Upper lobe of left lung (tissue), 6 donors: ENCODE data around the gene MYNN. TPM values are rescaled to one million over a fixed set of nuclear protein-coding genes. Genes with fewer than 3 reads are reported as not detected.

Experiments used
- ATAC-seq, 2 donors: fragments of 200-7000 bp; cut with Tn5 transposase; one replicate each; pipeline ENCODE4 v1.9.1; 2022; ENCODE audit warnings: mild to moderate bottlenecking in 2 of 2, moderate library complexity in 2 of 2; ENCODE audit not compliant: low FRiP score in 2 of 2
- DNase-seq, 2 donors: peaks; one replicate each; pipeline ENCODE4 v3.0.0-alpha.2; 2019 to 2020
- H3K27ac ChIP-seq, 4 donors: fragments of 200-600 bp; sonication (generic); one replicate each; pipeline ENCODE4 v1.5.1; 2016 to 2019
- H3K27me3 ChIP-seq, 4 donors: fragments of 200-600 bp; sonication (generic); one replicate each; pipeline ENCODE4 v1.5.1; 2017 to 2019
- H3K36me3 ChIP-seq, 4 donors: fragments of 200-600 bp; sonication (generic); one replicate each; pipeline ENCODE4 v1.5.1; 2016 to 2019
- H3K4me1 ChIP-seq, 4 donors: fragments of 200-600 bp; sonication (generic); one replicate each; pipeline ENCODE4 v1.5.1; 2018 to 2019
- H3K4me3 ChIP-seq, 4 donors: fragments of 200-600 bp; sonication (generic); one replicate each; pipeline ENCODE4 v1.5.1; 2017 to 2019; ENCODE audit warnings: mild to moderate bottlenecking in 2 of 4, moderate library complexity in 1 of 4
- H3K9me3 ChIP-seq, 4 donors: fragments of 200-600 bp; sonication (generic); one replicate each; pipeline ENCODE4 v1.5.1; 2018 to 2019
- CTCF ChIP-seq, 6 experiments: fragments of 450-650 bp in 4 of 6; fragments of 200-600 bp in 2 of 6; sonication (generic) in 2 of 6; IDR thresholded peaks; one replicate each; pipeline ENCODE4 v1.5.1; 2016 to 2019; ENCODE audit warnings: antibody characterized with exemption in 6 of 6
- EP300 ChIP-seq, 4 donors: sonication (generic); formaldehyde crosslinking; IDR thresholded peaks; one replicate each; pipeline ENCODE4 v1.5.1; 2017; ENCODE audit warnings: antibody characterized with exemption in 4 of 4, control low read depth in 2 of 4
- POLR2A ChIP-seq, 4 donors: fragments of 450-650 bp; IDR thresholded peaks; one replicate each; pipeline ENCODE4 v1.5.1; 2016 to 2017; ENCODE audit warnings: antibody characterized with exemption in 4 of 4, mild to moderate bottlenecking in 2 of 4
- POLR2AphosphoS5 ChIP-seq, 2 donors: sonication (generic); formaldehyde crosslinking; IDR thresholded peaks; one replicate each; pipeline ENCODE4 v1.5.1; 2017; ENCODE audit warnings: antibody characterized with exemption in 2 of 2
- WGBS, 2 donors: methylation state at CpG; one replicate each; pipeline ENCODE4 v1.1.5; 2017 to 2018; 5-methylcytosine and 5-hydroxymethylcytosine counted together
- total RNA-seq, 6 donors: library from RNA; depleted of rRNA in 4 of 6; stranded (reverse); fragments of >200 nt in 4 of 6; gene quantifications; one replicate each; pipeline versions ENCODE4 v1.1.0 to v1.2.1, GENCODE V29; 2016 to 2021
- donor health status: DM: no; HTN: no; CAD: no; lungs with moderate emphysema.
- donor health status: DM: no; HTN: yes; CAD: no; lungs with severe emphysema.

Gene MYNN
- total RNA-seq, 6 donors from 2014 or later, result 2.3 to 22.5 (median 10.9) TPM

- Histone ChIP-seq H3K27ac (no peak overlapping the region), H3K4me1 (peaks cover 0 to 4% (median 0%) of the 10 kb centered on the region in 4 donors), H3K9me3 (no peaks in the 10 kb centered on the region), H3K4me3 (no peak overlapping the region), H3K27me3 (no peaks in the 10 kb centered on the region), H3K36me3 (no peaks in the 10 kb centered on the region)
- no peak for TF ChIP-seq POLR2A (IDR thresholded peaks at IDR 0.05)
- no peak for TF ChIP-seq POLR2AphosphoS5 (IDR thresholded peaks at IDR 0.05)
- no peak for TF ChIP-seq EP300 (IDR thresholded peaks at IDR 0.05)
- no peak for TF ChIP-seq CTCF (IDR thresholded peaks at IDR 0.05)
- ATAC-seq, result no peak
- DNase-seq, result no peak
- WGBS, 2 donors, result 46 to 49% methylated on average over 5 of the region's 5 CpGs
Observed at GRCh38 chr3:169758359-169758994, 14.7 kb upstream of the MYNN start.

DNA sequence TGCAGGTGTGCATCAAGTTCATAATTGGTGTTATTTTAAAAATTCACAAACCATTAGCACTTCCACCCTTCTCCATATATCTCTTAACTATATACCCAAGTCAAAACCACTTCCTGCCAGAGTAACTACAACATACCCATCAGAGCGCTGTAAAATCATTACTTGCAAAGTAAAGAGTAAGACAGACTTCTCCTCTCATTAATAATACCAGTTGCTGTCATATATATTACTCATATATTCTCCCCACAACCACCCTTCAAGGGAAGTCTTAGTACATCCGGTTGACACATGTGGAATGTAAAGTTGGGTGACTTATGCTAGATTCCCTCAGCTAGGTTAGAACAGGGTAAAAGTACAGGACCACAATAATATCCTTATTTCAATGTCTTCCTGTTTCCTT, 13.9 kb upstream of the MYNN start:
- no peak for ATAC-seq
- TF ChIP-seq POLR2AphosphoS5 (IDR thresholded peaks at IDR 0.05), result no peak
- no peak for TF ChIP-seq POLR2A (IDR thresholded peaks at IDR 0.05)
- no peak for TF ChIP-seq CTCF (IDR thresholded peaks at IDR 0.05)
- TF ChIP-seq EP300 (IDR thresholded peaks at IDR 0.05), result no peak

DNA sequence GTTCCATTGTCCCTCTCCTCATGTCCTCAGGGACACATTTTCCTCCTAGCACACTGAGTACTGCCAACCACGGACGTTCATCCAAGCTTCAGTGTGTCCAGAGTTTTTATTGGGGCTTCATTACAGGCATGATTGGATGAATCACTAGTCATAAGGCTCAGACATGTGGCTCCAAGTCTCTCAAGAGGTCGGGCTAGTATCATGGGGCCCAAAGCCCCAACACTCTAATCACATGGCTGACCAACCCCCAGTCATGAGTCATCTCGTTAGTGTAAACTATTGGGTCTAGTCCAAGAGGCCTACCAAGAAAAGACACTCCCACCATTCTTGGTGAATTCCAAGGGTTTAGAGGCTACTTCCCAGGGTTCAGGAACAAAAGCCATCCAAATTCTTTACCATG, 12.7 kb upstream of the MYNN start:
- ATAC-seq (no peak), DNase-seq (no peak)
- Histone ChIP-seq H3K27me3 (no peaks in the 10 kb centered on the region), H3K27ac (no peak overlapping the region), H3K36me3 (no peaks in the 10 kb centered on the region), H3K4me3 (no peak overlapping the region), H3K4me1 (peaks cover 0 to 9% (median 5%) of the 10 kb centered on the region in 4 donors), H3K9me3 (no peaks in the 10 kb centered on the region)
- TF ChIP-seq EP300 (IDR thresholded peaks at IDR 0.05), result no peak
- TF ChIP-seq POLR2A (IDR thresholded peaks at IDR 0.05), result no peak
- no peak for TF ChIP-seq CTCF (IDR thresholded peaks at IDR 0.05)
- no peak for TF ChIP-seq POLR2AphosphoS5 (IDR thresholded peaks at IDR 0.05)
- 87 to 90% methylated on average over 4 of the region's 4 CpGs for WGBS, 2 donors

More for the DNA sequence above, 13.9 kb upstream of the MYNN start:
- Histone ChIP-seq H3K36me3 (no peaks in the 10 kb centered on the region), H3K27ac (no peak overlapping the region), H3K4me1 (peaks cover 0 to 9% (median 5%) of the 10 kb centered on the region in 4 donors), H3K9me3 (no peaks in the 10 kb centered on the region), H3K27me3 (no peaks in the 10 kb centered on the region), H3K4me3 (no peak overlapping the region)
- 49 to 72% methylated on average over 2 of the region's 2 CpGs for WGBS, 2 donors
- DNase-seq, result no peak

DNA sequence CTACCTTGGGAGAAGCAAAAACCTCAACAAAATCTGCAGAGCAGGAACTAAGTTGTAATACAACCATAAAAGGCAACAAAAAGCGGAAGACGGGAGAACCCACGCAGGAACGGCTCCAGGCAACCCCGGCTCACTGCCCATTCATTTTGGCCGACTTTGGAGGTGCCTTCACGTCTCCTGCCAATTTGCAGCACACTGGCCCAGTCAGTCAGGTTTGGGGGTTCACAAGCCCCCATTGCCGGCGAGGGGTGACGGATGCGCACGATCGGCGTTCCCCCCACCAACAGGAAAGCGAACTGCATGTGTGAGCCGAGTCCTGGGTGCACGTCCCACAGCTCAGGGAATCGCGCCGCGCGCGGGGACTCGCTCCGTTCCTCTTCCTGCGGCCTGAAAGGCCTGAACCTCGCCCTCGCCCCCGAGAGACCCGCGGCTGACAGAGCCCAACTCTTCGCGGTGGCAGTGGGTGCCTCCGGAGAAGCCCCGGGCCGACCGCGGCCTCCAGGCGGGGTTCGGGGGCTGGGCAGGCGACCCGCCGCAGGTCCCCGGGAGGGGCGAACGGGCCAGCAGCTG, 8.8 kb upstream of the MYNN start:
- peaks cover 0 to 9% (median 5%) of the 10 kb centered on the region in 4 donors for H3K4me1 ChIP-seq
- peak overlapping the region; percentile 56 to 89 (median 72) for H3K4me3 ChIP-seq
- peak; percentile 8 to 16 for TF ChIP-seq POLR2AphosphoS5 (IDR thresholded peaks at IDR 0.05)
- TF ChIP-seq CTCF (IDR thresholded peaks at IDR 0.05), result peak in 2 of 6 experiments; percentile 12 to 15
- TF ChIP-seq EP300 (IDR thresholded peaks at IDR 0.05), result no peak
- no peak for TF ChIP-seq POLR2A (IDR thresholded peaks at IDR 0.05)
- no peaks in the 10 kb centered on the region for H3K27me3 ChIP-seq
- no peaks in the 10 kb centered on the region for H3K36me3 ChIP-seq
- peak; percentile 71 to 94 for DNase-seq
- H3K9me3 ChIP-seq, result no peaks in the 10 kb centered on the region
- peak overlapping the region; percentile 93 to 99 (median 96) for H3K27ac ChIP-seq
- 0 to 3% methylated on average over 11 to 38 of the region's 46 CpGs for WGBS, 2 donors
- ATAC-seq, result peak; percentile 78 to 87
